ENCODE measurements around the gene HMX3. TPM values are rescaled to one million over a fixed set of nuclear protein-coding genes. Genes with fewer than 3 reads are reported as not detected.

Gene HMX3
- total and polyA plus RNA-seq, 2 donors (not counting 3 experiments of a cell fraction or from before 2014, with no cell fraction given) = not detected

GRCh38 chr10:123096452-123096851 is 39.3 kb upstream of the HMX3 start:
- CTCF ChIA-PET = no interaction called here
- no peak for DNase-seq (ENCODE audit: low read depth, low spot score)
- H3K27ac ChIP-seq (ENCODE audit: insufficient read depth, low read depth, low read length) = no peak overlapping the region
- no peak overlapping the region for H3K4me3 ChIP-seq (replicated peaks in 1 of 3; ENCODE audit: insufficient read depth in 1 of 3, low read depth in 1 of 3, low read length in 3 of 3)
- TF ChIP-seq CTCF (IDR thresholded peaks at IDR 0.05; ENCODE audit: extremely low read depth in 1 of 2, insufficient read depth in 1 of 2, low read depth in 1 of 2, low read length in 2 of 2) (no peak), GATA2 (IDR thresholded peaks at IDR 0.05; ENCODE audit: insufficient read depth, insufficient read length, low read depth, low read length) (no peak), MAX (IDR thresholded peaks at IDR 0.05; ENCODE audit: insufficient read depth, insufficient read length) (no peak), MYC (IDR thresholded peaks at IDR 0.05; ENCODE audit: low read depth, low read length) (no peak), EZH2 (IDR thresholded peaks at IDR 0.05; ENCODE audit: borderline replicate concordance, low read depth, low read length, severe bottlenecking) (no peak), JUN (IDR thresholded peaks at IDR 0.05; ENCODE audit: borderline replicate concordance, insufficient read depth, insufficient read length, low read depth) (no peak), POLR2AphosphoS5 (IDR thresholded peaks at IDR 0.05; ENCODE audit: insufficient read depth, low read depth, low read length) (no peak), FOS (IDR thresholded peaks at IDR 0.05; ENCODE audit: borderline replicate concordance, insufficient read depth, low read length) (no peak)
- no peaks in the 10 kb centered on the region for H3K9me1 ChIP-seq (replicated peaks; ENCODE audit: control insufficient read depth, extremely low read depth, insufficient read depth, low read length)
- BruUV-seq (replicated peaks) = no TSS peak
- no peaks in the 10 kb centered on the region for H4K20me1 ChIP-seq (replicated peaks; ENCODE audit: control insufficient read depth, extremely low read depth, insufficient read depth, low read length)
- H3K4me2 ChIP-seq (ENCODE audit: insufficient read depth, low read length) = no peak overlapping the region
- H2AFZ ChIP-seq (ENCODE audit: low read depth, low read length) = no peak overlapping the region
- H3K9ac ChIP-seq (replicated peaks; ENCODE audit: extremely low read depth, insufficient read depth, low read length) = no peak overlapping the region
- no peaks in the 10 kb centered on the region for H3K79me2 ChIP-seq (ENCODE audit: control insufficient read depth, insufficient read depth, low read length)
- intact Hi-C loops (cut with micrococcal nuclease) (no loop called here), dilution Hi-C loops (cut with MboI; ENCODE audit: extremely low pct_ligation_motif_present, low sequenced_read_pairs) (no loop called here)
- no peaks in the 10 kb centered on the region for H3K4me1 ChIP-seq (ENCODE audit: control insufficient read depth, extremely low read depth, insufficient read depth, low read length)
- H3K36me3 ChIP-seq (ENCODE audit: control insufficient read depth in 2 of 2, extremely low read depth in 1 of 2, insufficient read depth in 2 of 2, low read length in 2 of 2) = no peaks in the 10 kb centered on the region
- FAIRE-seq = no peak
- no peaks in the 10 kb centered on the region for H3K27me3 ChIP-seq (ENCODE audit: control insufficient read depth in 2 of 2, insufficient read depth in 2 of 2, low read length in 2 of 2)
- H3K9me3 ChIP-seq (replicated peaks; ENCODE audit: control insufficient read depth, insufficient read depth, low read length) = no peaks in the 10 kb centered on the region
- POLR2A ChIA-PET = no interaction called here
